Measurements from ENCODE around the gene UCK2.

DNA sequence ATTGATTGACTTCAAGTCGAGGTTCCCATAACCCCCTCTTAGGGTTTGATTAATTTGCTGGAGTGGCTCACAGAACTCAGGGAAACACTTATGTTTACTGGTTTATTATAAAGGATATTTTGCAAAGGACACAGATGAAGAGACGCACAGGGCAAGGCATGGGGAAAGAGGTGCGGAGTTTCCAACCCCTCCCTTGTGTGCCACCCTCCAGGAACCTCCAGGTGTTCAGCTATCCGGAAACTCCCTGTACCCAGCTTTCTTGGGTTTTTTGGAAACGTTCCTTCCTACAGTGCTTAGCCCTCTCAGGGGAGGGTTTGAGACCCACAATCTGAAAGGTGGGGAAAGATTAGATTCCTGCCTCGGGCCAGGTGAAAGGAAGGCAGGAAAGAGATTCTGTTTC lies 48.2 kb downstream of the UCK2 start:
- TF ChIP-seq, protein P1, sequence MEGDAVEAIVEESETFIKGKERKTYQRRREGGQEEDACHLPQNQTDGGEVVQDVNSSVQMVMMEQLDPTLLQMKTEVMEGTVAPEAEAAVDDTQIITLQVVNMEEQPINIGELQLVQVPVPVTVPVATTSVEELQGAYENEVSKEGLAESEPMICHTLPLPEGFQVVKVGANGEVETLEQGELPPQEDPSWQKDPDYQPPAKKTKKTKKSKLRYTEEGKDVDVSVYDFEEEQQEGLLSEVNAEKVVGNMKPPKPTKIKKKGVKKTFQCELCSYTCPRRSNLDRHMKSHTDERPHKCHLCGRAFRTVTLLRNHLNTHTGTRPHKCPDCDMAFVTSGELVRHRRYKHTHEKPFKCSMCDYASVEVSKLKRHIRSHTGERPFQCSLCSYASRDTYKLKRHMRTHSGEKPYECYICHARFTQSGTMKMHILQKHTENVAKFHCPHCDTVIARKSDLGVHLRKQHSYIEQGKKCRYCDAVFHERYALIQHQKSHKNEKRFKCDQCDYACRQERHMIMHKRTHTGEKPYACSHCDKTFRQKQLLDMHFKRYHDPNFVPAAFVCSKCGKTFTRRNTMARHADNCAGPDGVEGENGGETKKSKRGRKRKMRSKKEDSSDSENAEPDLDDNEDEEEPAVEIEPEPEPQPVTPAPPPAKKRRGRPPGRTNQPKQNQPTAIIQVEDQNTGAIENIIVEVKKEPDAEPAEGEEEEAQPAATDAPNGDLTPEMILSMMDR (conservative IDR thresholded peaks at IDR 0.05), result no peak
- no peak for TF ChIP-seq EZH2 (IDR thresholded peaks at IDR 0.05; ENCODE audit: low read depth)

Data from PC-9 (cell line).